ENCODE results near the gene TMEM38A. TPM values are rescaled to one million over a fixed set of nuclear protein-coding genes. Genes with fewer than 3 reads are reported as not detected.
"Not testable (repeated sequence)": the region's sequence is repeated elsewhere in the genome, so short reads cannot be mapped to it uniquely, and the experiment has no call there.

Gene TMEM38A
- total RNA-seq, 3 donors from 2014 or later: 5.6 to 6.0 (median 5.8) TPM

DNA sequence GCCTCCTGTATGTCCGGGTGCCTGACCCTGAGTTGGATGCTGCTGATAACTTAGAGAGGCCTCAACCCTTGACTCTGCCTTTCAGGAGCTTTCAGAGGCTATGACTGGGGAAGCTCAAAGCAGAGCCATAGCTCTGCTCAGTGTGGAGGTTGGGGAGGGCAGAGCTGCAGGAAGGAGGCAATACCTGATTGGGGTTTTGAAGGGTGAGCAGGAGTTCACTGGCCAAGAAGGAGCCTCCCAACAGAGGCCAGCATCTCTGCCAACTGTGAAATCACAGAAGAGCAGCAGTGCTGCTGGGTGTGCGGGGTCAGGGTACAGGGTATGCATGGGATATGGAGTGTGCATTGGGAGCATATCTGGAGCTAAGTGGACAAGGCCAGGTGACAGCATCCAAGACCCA is 21.6 kb downstream of the TMEM38A start:
- no peak for ATAC-seq
- no peak overlapping the region for H3K4me3 ChIP-seq
- H3K9me3 ChIP-seq: no peaks in the 10 kb centered on the region
- no peaks in the 10 kb centered on the region for H3K36me3 ChIP-seq (ENCODE audit: low read depth)
- no peak for DNase-seq
- TF ChIP-seq, protein P1, sequence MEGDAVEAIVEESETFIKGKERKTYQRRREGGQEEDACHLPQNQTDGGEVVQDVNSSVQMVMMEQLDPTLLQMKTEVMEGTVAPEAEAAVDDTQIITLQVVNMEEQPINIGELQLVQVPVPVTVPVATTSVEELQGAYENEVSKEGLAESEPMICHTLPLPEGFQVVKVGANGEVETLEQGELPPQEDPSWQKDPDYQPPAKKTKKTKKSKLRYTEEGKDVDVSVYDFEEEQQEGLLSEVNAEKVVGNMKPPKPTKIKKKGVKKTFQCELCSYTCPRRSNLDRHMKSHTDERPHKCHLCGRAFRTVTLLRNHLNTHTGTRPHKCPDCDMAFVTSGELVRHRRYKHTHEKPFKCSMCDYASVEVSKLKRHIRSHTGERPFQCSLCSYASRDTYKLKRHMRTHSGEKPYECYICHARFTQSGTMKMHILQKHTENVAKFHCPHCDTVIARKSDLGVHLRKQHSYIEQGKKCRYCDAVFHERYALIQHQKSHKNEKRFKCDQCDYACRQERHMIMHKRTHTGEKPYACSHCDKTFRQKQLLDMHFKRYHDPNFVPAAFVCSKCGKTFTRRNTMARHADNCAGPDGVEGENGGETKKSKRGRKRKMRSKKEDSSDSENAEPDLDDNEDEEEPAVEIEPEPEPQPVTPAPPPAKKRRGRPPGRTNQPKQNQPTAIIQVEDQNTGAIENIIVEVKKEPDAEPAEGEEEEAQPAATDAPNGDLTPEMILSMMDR (IDR thresholded peaks at IDR 0.05): no peak
- H3K4me1 ChIP-seq (ENCODE audit: low read depth): no peaks in the 10 kb centered on the region
- intact Hi-C loops (cut with DNase I, micrococcal nuclease): no loop called here

DNA sequence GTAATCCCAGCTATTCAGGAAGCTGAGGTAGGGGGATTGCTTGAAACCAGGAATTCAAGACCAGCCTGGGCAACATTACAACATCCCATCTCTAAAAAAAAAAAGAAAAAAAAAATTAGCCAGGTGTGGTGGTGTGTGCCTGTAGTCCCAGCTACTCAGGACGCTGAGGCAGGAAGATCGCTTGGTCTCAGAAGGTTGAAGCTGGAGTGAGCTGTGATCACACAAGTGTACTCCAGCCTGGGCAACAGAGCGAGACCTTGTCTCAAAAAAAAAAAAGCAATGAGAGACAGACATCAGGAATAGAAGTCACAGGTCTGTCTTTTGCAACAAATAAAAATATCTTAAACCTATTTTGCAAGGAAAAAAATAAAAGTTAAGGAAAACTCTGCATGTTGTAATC is 23.3 kb downstream of the TMEM38A start:
- Histone ChIP-seq H3K4me1 (ENCODE audit: low read depth) (no peaks in the 10 kb centered on the region), H3K4me3 (no peak overlapping the region), H3K36me3 (ENCODE audit: low read depth) (no peaks in the 10 kb centered on the region), H3K9me3 (no peaks in the 10 kb centered on the region)
- TF ChIP-seq, protein P1 (IDR thresholded peaks at IDR 0.05): no peak
- ATAC-seq: no peak
- no peak for DNase-seq
- intact Hi-C loops (cut with DNase I, micrococcal nuclease): no loop called here

DNA sequence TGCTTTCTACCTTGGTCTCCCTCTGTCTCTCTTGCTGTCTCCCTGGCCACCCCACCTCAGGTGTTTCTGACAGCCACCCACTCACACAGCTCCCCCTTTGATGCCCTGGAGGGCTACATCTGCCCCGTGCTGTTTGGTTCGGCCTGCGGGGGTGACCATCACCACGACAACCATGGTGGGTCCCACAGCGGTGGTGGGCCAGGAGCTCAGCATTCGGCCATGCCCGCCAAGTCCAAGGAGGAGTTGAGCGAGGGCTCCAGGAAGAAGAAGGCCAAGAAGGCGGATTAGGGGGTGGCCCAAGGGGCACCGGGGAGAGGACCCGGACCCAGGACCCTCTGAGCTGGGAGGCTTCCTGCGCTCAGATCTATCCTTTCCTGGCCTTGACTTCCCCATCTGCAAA is 27.1 kb downstream of the TMEM38A start:
- no peak for DNase-seq
- no peak overlapping the region for H3K4me3 ChIP-seq
- TF ChIP-seq, protein P1 (IDR thresholded peaks at IDR 0.05): no peak
- intact Hi-C loops (cut with DNase I, micrococcal nuclease): no loop called here
- H3K4me1 ChIP-seq (ENCODE audit: low read depth): no peaks in the 10 kb centered on the region
- peaks cover 2% of the 10 kb centered on the region for H3K9me3 ChIP-seq
- no peaks in the 10 kb centered on the region for H3K36me3 ChIP-seq (ENCODE audit: low read depth)
- ATAC-seq: no peak

DNA sequence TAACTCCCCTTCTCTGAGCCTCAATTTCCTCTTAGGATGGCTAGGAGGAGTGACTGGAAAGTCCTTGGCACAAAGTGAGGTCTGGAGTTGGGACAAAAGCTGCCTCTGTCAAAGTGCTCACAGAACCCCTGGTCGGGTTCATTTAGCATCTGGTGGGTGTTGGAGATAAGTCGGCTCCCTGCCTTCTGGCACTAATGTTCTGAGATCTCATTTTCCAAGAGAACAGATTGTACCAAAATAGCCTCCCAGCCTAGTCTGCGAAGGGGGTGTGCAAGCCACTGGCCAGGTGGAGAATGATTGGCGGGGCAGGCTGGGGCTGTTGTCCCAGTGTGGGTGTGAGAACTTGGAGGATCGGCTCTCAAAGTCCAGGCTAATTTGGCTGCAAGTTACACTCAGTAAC is 38.0 kb downstream of the TMEM38A start:
- Histone ChIP-seq H3K9me3 (no peaks in the 10 kb centered on the region), H3K4me3 (no peak overlapping the region), H3K36me3 (ENCODE audit: low read depth) (no peaks in the 10 kb centered on the region), H3K4me1 (ENCODE audit: low read depth) (no peaks in the 10 kb centered on the region)
- DNase-seq (peak in 1 of 3 donors; percentile 32), ATAC-seq (peak; percentile 40)
- intact Hi-C loops (cut with DNase I, micrococcal nuclease): no loop called here
- TF ChIP-seq, protein P1 (IDR thresholded peaks at IDR 0.05): no peak

DNA sequence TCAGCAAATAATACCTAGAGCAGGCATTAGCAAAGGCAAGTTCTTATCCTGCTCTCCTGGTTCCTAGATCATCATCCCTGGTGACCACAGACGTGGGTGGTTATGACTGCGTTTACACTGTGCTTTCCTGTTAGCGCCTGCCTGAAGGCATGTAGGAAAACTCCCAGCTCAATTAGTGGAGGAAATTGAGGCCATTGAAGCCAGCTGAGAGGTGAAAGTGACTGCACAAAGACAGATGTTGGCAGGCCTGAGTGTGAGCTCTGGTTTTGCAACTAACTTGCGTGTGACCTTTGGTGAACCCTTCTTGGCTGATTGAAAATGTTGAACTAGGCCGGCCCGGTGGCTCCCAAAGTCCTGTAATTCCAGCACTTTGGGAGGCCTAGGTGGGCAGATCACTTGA is 41.2 kb downstream of the TMEM38A start:
- ATAC-seq (peak; percentile 22), DNase-seq (peak in 1 of 3 donors; percentile 22)
- H3K36me3 ChIP-seq (ENCODE audit: low read depth): no peaks in the 10 kb centered on the region
- H3K4me1 ChIP-seq (ENCODE audit: low read depth): no peaks in the 10 kb centered on the region
- intact Hi-C loops (cut with DNase I, micrococcal nuclease): no loop called here
- no peak overlapping the region for H3K4me3 ChIP-seq
- H3K9me3 ChIP-seq: no peaks in the 10 kb centered on the region
- TF ChIP-seq, protein P1 (IDR thresholded peaks at IDR 0.05): no peak

DNA sequence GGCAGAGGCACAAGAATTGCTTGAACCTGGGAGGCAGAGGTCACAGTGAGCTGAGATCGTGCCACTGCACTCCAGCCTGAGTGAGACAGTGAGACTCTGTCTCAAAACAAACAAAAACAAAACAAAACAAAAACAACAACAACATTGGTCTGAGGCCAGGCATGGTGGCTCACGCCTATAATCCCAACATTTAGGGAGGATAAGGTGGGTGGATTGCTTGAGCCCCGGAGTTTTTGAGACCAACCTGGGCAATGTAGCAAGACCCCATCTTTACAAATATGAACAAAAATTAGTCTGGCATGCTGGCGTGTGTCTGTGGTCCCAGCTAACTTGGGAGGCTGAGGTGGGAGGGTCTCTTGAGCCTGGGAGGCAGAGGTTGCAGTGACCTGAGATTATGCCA is 42.7 kb downstream of the TMEM38A start:
- H3K4me3 ChIP-seq: no peak overlapping the region
- ATAC-seq (no peak), DNase-seq (no peak)
- intact Hi-C loops (cut with DNase I, micrococcal nuclease): no loop called here
- H3K36me3 ChIP-seq (ENCODE audit: low read depth): no peaks in the 10 kb centered on the region
- TF ChIP-seq, protein P1 (IDR thresholded peaks at IDR 0.05): no peak
- H3K9me3 ChIP-seq: no peaks in the 10 kb centered on the region
- no peaks in the 10 kb centered on the region for H3K4me1 ChIP-seq (ENCODE audit: low read depth)

DNA sequence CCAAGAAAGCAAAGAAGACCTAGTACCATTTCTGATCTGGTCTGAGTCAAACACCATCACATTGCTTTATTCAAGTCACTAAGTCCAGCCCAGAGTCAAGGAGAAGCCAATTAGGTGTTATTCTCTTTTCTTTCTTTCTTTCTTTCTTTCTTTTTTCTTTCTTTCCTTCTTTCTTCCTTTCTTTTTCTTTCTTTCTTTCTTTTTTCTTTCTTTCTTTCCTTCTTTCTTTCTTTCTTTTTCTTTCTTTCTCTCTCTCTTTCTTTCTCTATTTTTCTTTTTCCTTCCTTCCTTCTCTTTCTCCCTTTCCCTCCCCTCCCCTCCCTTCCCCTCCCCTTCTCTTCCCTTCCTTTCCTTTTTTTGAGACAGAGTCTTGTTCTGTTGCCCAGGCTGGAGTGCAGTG is 49.9 kb downstream of the TMEM38A start:
- H3K4me1 ChIP-seq (ENCODE audit: low read depth); H3K36me3 ChIP-seq (ENCODE audit: low read depth); ATAC-seq; H3K9me3 ChIP-seq; H3K4me3 ChIP-seq; intact Hi-C loops (cut with DNase I, micrococcal nuclease); DNase-seq: not testable (repeated sequence)

DNA sequence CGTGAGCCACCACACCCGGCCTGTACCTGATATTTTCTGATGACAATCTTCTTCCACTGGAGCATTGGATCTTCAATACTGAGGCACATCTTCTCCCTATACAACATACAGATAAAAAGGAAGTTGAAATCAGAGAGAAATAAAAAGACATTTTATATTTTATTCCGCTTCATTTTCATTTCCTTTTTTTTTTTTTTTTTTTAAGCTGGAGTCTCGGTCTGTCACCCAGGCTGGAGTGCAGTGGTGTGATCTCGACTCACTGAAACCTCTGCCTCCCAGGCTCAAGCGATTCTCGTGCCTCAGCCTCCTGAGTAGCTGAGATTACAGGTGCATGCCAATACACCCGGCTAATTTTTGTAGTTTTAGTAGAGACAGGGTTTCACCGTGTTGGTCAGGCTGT is 51.4 kb downstream of the TMEM38A start:
- intact Hi-C loops (cut with DNase I, micrococcal nuclease); ATAC-seq; H3K4me1 ChIP-seq (ENCODE audit: low read depth); DNase-seq; H3K4me3 ChIP-seq; H3K36me3 ChIP-seq (ENCODE audit: low read depth); H3K9me3 ChIP-seq: not testable (repeated sequence)
